Heart right ventricle (tissue), 16 donors: ENCODE results near the gene FGF6. TPM values are rescaled to one million over a fixed set of nuclear protein-coding genes. Genes with fewer than 3 reads are reported as not detected.

Source experiments
- ATAC-seq, 8 donors: fragments of 200-7000 bp; cut with Tn5 transposase; one replicate each; pipeline ENCODE4 v1.9.1; 2020; ENCODE audit warnings: mild to moderate bottlenecking in 8 of 8, moderate library complexity in 8 of 8, moderate number of reproducible peaks in 1 of 8
- DNase-seq, 2 donors: peaks; one replicate each; pipeline ENCODE4 v3.0.0-alpha.2; 2020
- H3K27ac ChIP-seq, 10 donors: fragments of 200-600 bp; sonication (generic) in 2 of 10; one replicate each; pipeline versions ENCODE4 v1.5.0 to v1.8.0; 2020 to 2022; ENCODE audit warnings: mild to moderate bottlenecking in 3 of 10
- H3K27me3 ChIP-seq, 7 donors: fragments of 200-600 bp; one replicate each; pipeline ENCODE4 v1.8.0; 2021 to 2022; ENCODE audit warnings: mild to moderate bottlenecking in 2 of 7
- H3K36me3 ChIP-seq, 9 donors: fragments of 200-600 bp; sonication (generic) in 1 of 9; one replicate each; pipeline versions ENCODE4 v1.5.0 to v1.8.0; 2020 to 2022; ENCODE audit warnings: mild to moderate bottlenecking in 2 of 9
- H3K4me1 ChIP-seq, 9 donors: fragments of 200-600 bp; sonication (generic) in 1 of 9; one replicate each; pipeline versions ENCODE4 v1.5.0 to v1.8.0; 2020 to 2022; ENCODE audit warnings: mild to moderate bottlenecking in 4 of 9
- H3K4me3 ChIP-seq, 10 donors: fragments of 200-600 bp; sonication (generic) in 2 of 10; one replicate each; pipeline versions ENCODE4 v1.5.0 to v1.8.0; 2020 to 2022; ENCODE audit warnings: mild to moderate bottlenecking in 7 of 10, moderate library complexity in 2 of 10
- H3K9me3 ChIP-seq, 11 donors: fragments of 200-600 bp in 10 of 11; sonication (generic) in 2 of 11; one replicate each; pipeline versions ENCODE4 v1.5.0 to v1.8.0; 2013 to 2022; ENCODE audit warnings: mild to moderate bottlenecking in 2 of 11, control low read depth in 1 of 11, moderate library complexity in 1 of 11
- WGBS, 2 donors: extraction: QIAGEN DNeasy Blood & Tissue Kit; methylation state at CpG; one replicate each; pipeline ENCODE4 v1.1.7; 2013; ENCODE audit warnings: inconsistent platforms in 1 of 2; 5-methylcytosine and 5-hydroxymethylcytosine counted together
- intact Hi-C, 10 donors: fragments of 100-400 bp; cut with DNase I; formaldehyde crosslinking; loops; one replicate each; pipeline versions ENCODE4 v1.11.1 to v1.14.2; 2022
- polyA plus RNA-seq, 2 donors: library from polyadenylated mRNA; stranded (reverse); fragments of 200-250 nt; gene quantifications; one replicate each; pipeline ENCODE4 v1.2.3, GENCODE V29; 2013
- total RNA-seq, 10 donors: library from RNA; stranded (reverse); fragmentation: NEBNext Ultra II Directional in 3 of 10; extraction: Animal tissue kit (Norgen Biotek cat#: 25700) in 3 of 10; gene quantifications; one replicate each; pipeline versions ENCODE4 v1.2.1 to v1.2.4, GENCODE V29; 2021 to 2023
- TF ChIP-seq, protein P1 (sequence below), 9 donors: fragments of 200-600 bp; sonication (generic) in 2 of 9; IDR thresholded peaks; one replicate each; pipeline versions ENCODE4 v1.5.0 to v1.8.0; 2021 to 2022; ENCODE audit warnings: antibody characterized with exemption in 9 of 9, mild to moderate bottlenecking in 5 of 9, moderate library complexity in 1 of 9
- donor health status: Arrhythmogenic right ventricular cardiomyopathy.
- donor health status: ischemic (EF 13 %, LVEDD 7.1; RV severe dilation, severe dysfunction).
- donor health status: healthy with polysubstance abuse.
- donor health status: DM: no; HTN: yes; CAD: no.
- donor health status: DM: no; HTN: no; CAD: no.
- donor health status: ischemic (EF 25% LVEDD 6.9; RV normal size, moderate dysfunction).
- donor health status: ischemic (EF 25% LVEDD 5.7; RV mildly dilated, moderate dysfunction).
- donor health status: healthy.
- donor health status: DM: yes; HTN: yes; CAD: no.
- donor health status: Ischemic cardiomyopathy.
- donor health status: ischemic (EF 35%, LVEDD 5.7; RV mildly dilated, moderate dysfunction).
- donor health status: nonischemic (EF 11% LVEDD 7.7; RV severe dilation, severe dysfunction).
- donor health status: DM: yes; HTN: yes; CAD: no.
- donor health status: PGD.
- donor health status: ischemic (EF 29% LVEDD 5.4; RV normal size, mild dysfunction).
- donor health status: nonischemic (EF 23%, LVEDD 6.1; RV moderate dilation, normal function).

Gene FGF6
- total and polyA plus RNA-seq, 12 donors, result not detected

DNA sequence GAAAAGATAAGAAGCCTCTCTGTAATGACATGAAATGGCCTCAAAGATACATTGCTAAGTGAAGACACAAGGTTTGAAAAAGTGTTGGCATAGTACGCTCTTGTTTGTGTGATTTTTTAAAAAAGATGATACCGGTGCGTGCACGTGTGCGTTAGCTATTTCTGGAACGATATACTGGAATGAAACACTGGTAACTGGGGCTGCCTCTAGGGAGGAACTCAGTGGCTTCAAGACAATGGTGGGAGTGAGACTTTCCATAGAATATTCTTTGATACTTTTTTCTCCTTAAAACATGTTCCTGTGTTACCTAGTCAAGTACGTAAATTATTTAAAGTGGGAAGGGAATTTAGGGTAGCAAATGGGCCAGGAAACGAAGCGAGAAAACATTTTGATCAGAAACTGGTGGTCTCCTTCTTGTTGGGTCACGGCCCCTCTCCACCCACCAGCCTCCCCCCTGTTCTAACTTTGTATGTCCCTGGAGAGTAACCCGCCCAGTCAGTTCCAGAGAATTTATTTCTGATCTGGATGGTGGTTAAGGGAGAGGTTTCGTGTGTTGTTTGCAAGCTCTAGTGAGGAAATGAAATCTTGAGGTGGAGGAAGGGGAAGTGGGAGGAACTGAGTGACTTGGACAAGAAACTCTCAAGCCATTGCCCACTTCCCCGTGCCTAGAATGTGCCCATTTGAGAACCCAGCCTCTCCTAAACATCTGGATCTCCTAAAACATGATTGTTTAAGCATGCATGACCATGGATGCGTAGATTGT, 6.6 kb downstream of the FGF6 start:
- H3K36me3 ChIP-seq, result no peaks in the 10 kb centered on the region
- TF ChIP-seq, protein P1, sequence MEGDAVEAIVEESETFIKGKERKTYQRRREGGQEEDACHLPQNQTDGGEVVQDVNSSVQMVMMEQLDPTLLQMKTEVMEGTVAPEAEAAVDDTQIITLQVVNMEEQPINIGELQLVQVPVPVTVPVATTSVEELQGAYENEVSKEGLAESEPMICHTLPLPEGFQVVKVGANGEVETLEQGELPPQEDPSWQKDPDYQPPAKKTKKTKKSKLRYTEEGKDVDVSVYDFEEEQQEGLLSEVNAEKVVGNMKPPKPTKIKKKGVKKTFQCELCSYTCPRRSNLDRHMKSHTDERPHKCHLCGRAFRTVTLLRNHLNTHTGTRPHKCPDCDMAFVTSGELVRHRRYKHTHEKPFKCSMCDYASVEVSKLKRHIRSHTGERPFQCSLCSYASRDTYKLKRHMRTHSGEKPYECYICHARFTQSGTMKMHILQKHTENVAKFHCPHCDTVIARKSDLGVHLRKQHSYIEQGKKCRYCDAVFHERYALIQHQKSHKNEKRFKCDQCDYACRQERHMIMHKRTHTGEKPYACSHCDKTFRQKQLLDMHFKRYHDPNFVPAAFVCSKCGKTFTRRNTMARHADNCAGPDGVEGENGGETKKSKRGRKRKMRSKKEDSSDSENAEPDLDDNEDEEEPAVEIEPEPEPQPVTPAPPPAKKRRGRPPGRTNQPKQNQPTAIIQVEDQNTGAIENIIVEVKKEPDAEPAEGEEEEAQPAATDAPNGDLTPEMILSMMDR (IDR thresholded peaks at IDR 0.05), result no peak
- H3K4me1 ChIP-seq, result peaks cover 0 to 29% (median 9%) of the 10 kb centered on the region in 9 donors
- peak overlapping the region in 6 of 10 donors; percentile 11 to 74 (median 46) for H3K27ac ChIP-seq
- H3K9me3 ChIP-seq, result no peaks in the 10 kb centered on the region
- H3K27me3 ChIP-seq, result peaks cover 0 to 19% (median 5%) of the 10 kb centered on the region in 7 donors
- intact Hi-C loops, result no loop called here
- DNase-seq, result no peak
- H3K4me3 ChIP-seq, result peak overlapping the region in 1 of 10 donors; percentile 3
- peak in 6 of 8 donors; percentile 12 to 73 (median 58) for ATAC-seq
- 55 to 68% methylated on average over 14 of the region's 14 CpGs for WGBS, 2 donors

DNA sequence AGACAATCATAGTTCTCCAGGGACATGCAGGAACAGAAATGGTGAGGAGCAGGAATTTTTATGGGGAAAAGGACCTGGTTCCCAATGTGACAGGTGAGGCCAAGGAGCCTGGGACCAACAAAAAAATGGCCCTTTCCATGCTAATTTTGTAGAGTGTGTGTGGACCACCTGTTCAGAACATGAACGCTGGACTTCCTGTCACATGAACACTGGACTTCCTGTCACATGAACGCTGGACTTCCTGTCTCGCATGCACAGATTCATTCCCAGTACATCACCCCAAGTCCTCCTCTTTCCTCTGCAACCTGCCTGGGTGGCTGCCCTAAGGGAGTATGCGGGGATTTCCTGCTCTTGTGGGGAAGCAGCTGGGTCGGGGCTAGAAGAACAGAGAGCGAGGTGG, 10.1 kb downstream of the FGF6 start:
- H3K9me3 ChIP-seq, result no peaks in the 10 kb centered on the region
- intact Hi-C loops, result no loop called here
- WGBS, 2 donors, result 61 to 77% methylated on average over 6 of the region's 6 CpGs
- ATAC-seq (no peak), DNase-seq (no peak)
- H3K36me3 ChIP-seq, result no peaks in the 10 kb centered on the region
- no peak overlapping the region for H3K27ac ChIP-seq
- H3K4me3 ChIP-seq, result no peak overlapping the region
- TF ChIP-seq, protein P1 (IDR thresholded peaks at IDR 0.05), result no peak
- H3K27me3 ChIP-seq, result peaks cover 0 to 5% (median 0%) of the 10 kb centered on the region in 7 donors
- peaks cover 0 to 31% (median 7%) of the 10 kb centered on the region in 9 donors for H3K4me1 ChIP-seq

GRCh38 chr12:4434706-4435425, 10.7 kb downstream of the FGF6 start:
- Histone ChIP-seq H3K27me3 (peaks cover 0 to 5% (median 0%) of the 10 kb centered on the region in 7 donors), H3K27ac (no peak overlapping the region), H3K9me3 (no peaks in the 10 kb centered on the region), H3K4me3 (no peak overlapping the region), H3K36me3 (no peaks in the 10 kb centered on the region), H3K4me1 (peaks cover 0 to 30% (median 7%) of the 10 kb centered on the region in 9 donors)
- DNase-seq, result no peak
- intact Hi-C loops, result no loop called here
- WGBS, 2 donors, result 92 to 98% methylated on average over 8 of the region's 8 CpGs
- no peak for ATAC-seq
- TF ChIP-seq, protein P1 (IDR thresholded peaks at IDR 0.05), result no peak

DNA sequence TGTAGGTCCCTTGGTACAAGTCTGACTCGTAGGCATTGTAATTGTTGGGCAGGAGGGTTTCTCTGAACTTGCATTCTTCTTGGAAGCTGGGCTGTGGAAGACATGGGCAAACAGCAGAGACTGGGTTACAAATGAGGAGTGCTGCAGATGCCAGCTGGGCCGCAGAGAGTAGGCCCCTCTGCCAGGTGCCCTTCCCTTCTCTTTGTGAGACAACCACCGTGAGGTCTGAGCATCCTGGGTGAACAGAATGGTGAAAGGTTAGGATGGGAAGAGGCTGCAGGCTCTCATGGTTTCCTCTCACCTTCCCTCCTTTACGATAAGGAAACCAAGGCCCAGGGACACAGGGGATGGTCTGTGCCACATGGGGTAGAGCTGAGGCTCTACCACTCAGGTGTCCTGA, 11.3 kb downstream of the FGF6 start:
- intact Hi-C loops, result no loop called here
- no peak overlapping the region for H3K4me3 ChIP-seq
- WGBS, 2 donors, result 94 to 98% methylated on average over 4 of the region's 4 CpGs
- H3K27me3 ChIP-seq, result no peaks in the 10 kb centered on the region
- TF ChIP-seq, protein P1 (IDR thresholded peaks at IDR 0.05), result no peak
- no peaks in the 10 kb centered on the region for H3K36me3 ChIP-seq
- ATAC-seq (no peak), DNase-seq (no peak)
- H3K4me1 ChIP-seq, result peaks cover 0 to 24% (median 7%) of the 10 kb centered on the region in 9 donors
- H3K9me3 ChIP-seq, result no peaks in the 10 kb centered on the region
- H3K27ac ChIP-seq, result no peak overlapping the region
